SK-N-SH (cell line): ENCODE measurements around the gene FHL5. TPM values are rescaled to one million over a fixed set of nuclear protein-coding genes. Genes with fewer than 3 reads are reported as not detected.
A peak's percentile ranks its signal among the peaks of the same experiment; 100 is the strongest.

Experiments used
- CTCF ChIA-PET: fragments of 300-600, 350-600 bp; formaldehyde crosslinking; extraction: SDS; loops from one replicate; lab custom pipeline; 2021; lab: Yijun Ruan, JAX
- POLR2A ChIA-PET: fragments of 350-600 bp; sonication (Branson Sonifier 250); formaldehyde crosslinking; extraction: SDS; loops from one replicate; lab custom pipeline; 2020; ENCODE audit warnings: antibody characterized with exemption, inconsistent platforms; lab: Yijun Ruan, JAX
- DNase-seq: peaks from one replicate; pipeline ENCODE4 v3.0.0; 2012
- H2AFZ ChIP-seq: fragments of 200-600 bp; sonication (generic); 2 replicates; pipeline ENCODE4 v1.8.1; 2016; ENCODE audit warnings: antibody characterized with exemption, mild to moderate bottlenecking, low read depth
- H3F3A ChIP-seq: fragments of 200-600 bp; sonication (generic); replicated peaks from 2 replicates; pipeline ENCODE3; 2016; ENCODE audit warnings: antibody characterized with exemption, mild to moderate bottlenecking; ENCODE audit not compliant: insufficient read depth
- H3K27ac ChIP-seq, 2 experiments: fragments of 200-500 bp in 1 of 2; fragments of 200-600 bp in 1 of 2; sonication (Bioruptor generic) in 1 of 2; sonication (generic), shearing (Covaris generic) in 1 of 2; 2 replicates each; pipeline versions ENCODE4 v1.5.1 to v1.6.1; 2014 to 2016; ENCODE audit warnings: low read depth in 2 of 2, inconsistent platforms in 1 of 2, low read length in 1 of 2, mild to moderate bottlenecking in 1 of 2, mixed read lengths in 1 of 2
- H3K27me3 ChIP-seq: fragments of 200-600 bp; sonication (generic), shearing (Covaris generic); 2 replicates; pipeline ENCODE4 v1.6.1; 2016; ENCODE audit warnings: mixed run types; ENCODE audit not compliant: insufficient read depth
- H3K36me3 ChIP-seq, 2 experiments: fragments of 200-500 bp in 1 of 2; fragments of 200-600 bp in 1 of 2; sonication (Bioruptor generic) in 1 of 2; sonication (generic) in 1 of 2; replicated peaks in 1 of 2; 2 replicates each; pipeline versions ENCODE3 to v1.5.1; 2014 to 2016; ENCODE audit warnings: low read length in 1 of 2, mild to moderate bottlenecking in 1 of 2; ENCODE audit not compliant: insufficient read depth in 2 of 2, control insufficient read depth in 1 of 2
- H3K4me1 ChIP-seq, 2 experiments: fragments of 200-500 bp in 1 of 2; fragments of 200-600 bp in 1 of 2; sonication (Bioruptor generic) in 1 of 2; sonication (generic), shearing (Covaris generic) in 1 of 2; 2 replicates each; pipeline versions ENCODE4 v1.5.1 to v1.6.1; 2014 to 2016; ENCODE audit warnings: low read depth in 1 of 2, low read length in 1 of 2, mixed run types in 1 of 2; ENCODE audit not compliant: insufficient read depth in 2 of 2, control insufficient read depth in 1 of 2
- H3K4me2 ChIP-seq: fragments of 200-600 bp; sonication (generic), shearing (Covaris generic); 2 replicates; pipeline ENCODE4 v1.6.1; 2017; ENCODE audit warnings: mixed run types
- H3K4me3 ChIP-seq, 2 experiments: fragments of 200-500 bp in 1 of 2; fragments of 200-600 bp in 1 of 2; sonication (Bioruptor generic) in 1 of 2; sonication (generic), shearing (Covaris generic) in 1 of 2; 2 replicates each; pipeline versions ENCODE4 v1.5.1 to v1.8.1; 2014 to 2016; ENCODE audit warnings: low read depth in 2 of 2, inconsistent platforms in 1 of 2, low read length in 1 of 2, mild to moderate bottlenecking in 1 of 2, mixed read lengths in 1 of 2, moderate library complexity in 1 of 2
- H3K79me2 ChIP-seq: fragments of 200-600 bp; sonication (generic); 2 replicates; pipeline ENCODE4 v1.8.1; 2017; ENCODE audit warnings: mild to moderate bottlenecking; ENCODE audit not compliant: insufficient read depth
- H3K9ac ChIP-seq: fragments of 200-600 bp; sonication (generic); 2 replicates; pipeline ENCODE4 v1.6.1; 2017; ENCODE audit warnings: mixed run types
- H3K9me2 ChIP-seq: fragments of 200-600 bp; sonication (generic); 2 replicates; pipeline ENCODE4 v1.6.1; 2017; ENCODE audit warnings: mixed run types
- H3K9me3 ChIP-seq: fragments of 200-600 bp; sonication (generic); 2 replicates; pipeline ENCODE4 v1.6.1; 2017; ENCODE audit warnings: mixed run types, mild to moderate bottlenecking, moderate library complexity
- H4K20me1 ChIP-seq: fragments of 200-600 bp; sonication (generic); 2 replicates; pipeline ENCODE4 v1.6.1; 2017; ENCODE audit warnings: mild to moderate bottlenecking, mixed run types; ENCODE audit not compliant: insufficient read depth
- CTCF ChIP-seq: fragments of 200-600 bp; sonication (generic); IDR thresholded peaks from 2 replicates; pipeline ENCODE4 v1.6.1; 2017; ENCODE audit warnings: antibody characterized with exemption, mild to moderate bottlenecking, moderate library complexity
- EP300 ChIP-seq, 2 experiments: IDR thresholded peaks; 2 replicates each; pipeline versions ENCODE4 v1.4.0 to v1.6.1; 2012; ENCODE audit warnings: borderline replicate concordance in 1 of 2, low read depth in 1 of 2, low read length in 1 of 2
- EZH2phosphoT487 ChIP-seq: fragments of 200-600 bp; sonication (generic); IDR thresholded peaks from 2 replicates; pipeline ENCODE4 v1.6.1; 2017; ENCODE audit warnings: low read depth, mixed run types, mild to moderate bottlenecking, antibody characterized with exemption, moderate library complexity, borderline replicate concordance
- FOSL2 ChIP-seq: IDR thresholded peaks from 2 replicates; pipeline ENCODE4 v1.4.0; 2012; ENCODE audit warnings: low read depth, mild to moderate bottlenecking, moderate library complexity, borderline replicate concordance
- FOXM1 ChIP-seq: IDR thresholded peaks from 2 replicates; pipeline ENCODE4 v1.4.0; 2012; ENCODE audit warnings: low read depth, mild to moderate bottlenecking
- GATA2 ChIP-seq: sonication (generic); formaldehyde crosslinking; IDR thresholded peaks from 2 replicates; pipeline ENCODE4 v1.5.0; 2020; ENCODE audit warnings: mild to moderate bottlenecking, missing genetic modification reagents
- JUND ChIP-seq: IDR thresholded peaks from 2 replicates; pipeline ENCODE4 v1.4.0; 2012
- MAX ChIP-seq: IDR thresholded peaks from 2 replicates; pipeline ENCODE4 v1.4.0; 2012; ENCODE audit warnings: low read depth
- RAD21 ChIP-seq: IDR thresholded peaks from 2 replicates; pipeline ENCODE4 v1.6.1; 2012; ENCODE audit warnings: mild to moderate bottlenecking, low read length
- RCOR1 ChIP-seq: fragments of 150-350 bp; IDR thresholded peaks from 2 replicates; pipeline ENCODE4 v1.6.1; 2017; ENCODE audit warnings: antibody characterized with exemption, low read length
- SMC3 ChIP-seq: IDR thresholded peaks from 2 replicates; pipeline ENCODE4 v1.6.1; 2012; ENCODE audit warnings: low read depth, low read length, improper control_type of control experiment
- TAF1 ChIP-seq: IDR thresholded peaks from 2 replicates; pipeline ENCODE4 v1.6.1; 2012; ENCODE audit warnings: low read depth, mild to moderate bottlenecking, low read length, moderate library complexity, borderline replicate concordance
- TEAD4 ChIP-seq: IDR thresholded peaks from 2 replicates; pipeline ENCODE4 v1.4.0; 2012; ENCODE audit warnings: mild to moderate bottlenecking, borderline replicate concordance; ENCODE audit not compliant: insufficient read depth
- ZBTB33 ChIP-seq: IDR thresholded peaks from 2 replicates; pipeline ENCODE4 v1.4.0; 2012; ENCODE audit warnings: low read depth, borderline replicate concordance
- WGBS: methylation state at CpG from one replicate; pipeline ENCODE4 v1.1.6; 2017; ENCODE audit warnings: low lambda C conversion rate; 5-methylcytosine and 5-hydroxymethylcytosine counted together
- polyA plus RNA-seq, 3 experiments: library from polyadenylated mRNA; depleted of rRNA; stranded (reverse); fragments of >200 nt; gene quantifications; 2 replicates each; pipeline ENCODE4 v1.2.3, GENCODE V29; 2012
- TF ChIP-seq, protein P1 (sequence below): IDR thresholded peaks from 2 replicates; pipeline ENCODE4; 2012
- TF ChIP-seq, protein P2 (sequence below): IDR thresholded peaks from 2 replicates; pipeline ENCODE4 v1.4.0; 2012; ENCODE audit warnings: low read depth, borderline replicate concordance

The FHL5 gene
- polyA plus RNA-seq, 1 of the 3 experiments (the other 2 are of a cell fraction), result not detected

DNA sequence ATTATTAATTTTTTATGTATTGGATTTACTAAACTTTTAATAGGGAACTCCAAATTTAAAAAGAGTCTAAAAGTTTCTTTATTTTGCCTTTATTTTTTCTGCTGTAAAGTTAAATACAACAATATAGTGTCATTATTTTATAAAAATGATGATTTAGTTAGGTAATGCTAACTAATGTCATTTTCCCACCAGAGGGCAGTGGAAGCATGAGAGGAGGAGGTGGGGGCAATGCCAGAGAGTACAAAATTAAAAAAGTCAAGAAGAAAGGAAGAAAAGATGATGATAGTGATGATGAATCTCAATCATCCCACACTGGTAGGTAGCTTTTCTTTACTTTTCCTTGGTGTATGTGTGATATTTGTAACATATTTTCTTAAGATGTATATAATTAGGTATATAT, 20.2 kb upstream of the FHL5 start:
- H3K9me2 ChIP-seq, result no peaks in the 10 kb centered on the region
- H3F3A ChIP-seq, result peaks cover 5% of the 10 kb centered on the region
- CTCF ChIA-PET, result interaction anchor here (1.3 kb wide), 1 partner anchor 15 kb away, joined by 4 read pairs; no protein-coding TSS in a partner anchor
- no peaks in the 10 kb centered on the region for H3K9me3 ChIP-seq
- POLR2A ChIA-PET, result no interaction called here
- H3K79me2 ChIP-seq, result no peaks in the 10 kb centered on the region
- H3K9ac ChIP-seq, result no peak overlapping the region
- peaks cover 73 to 80% of the 10 kb centered on the region in 2 experiments for H3K36me3 ChIP-seq
- no peak overlapping the region for H3K4me2 ChIP-seq
- no peak for DNase-seq
- TF ChIP-seq SMC3 (0 out of 2 replicates have a peak, but pooled peaks have one; percentile 14), JUND (no peak), RCOR1 (no peak), EZH2phosphoT487 (no peak), CTCF (peak; percentile 54), TEAD4 (no peak), RAD21 (peak; percentile 36), TAF1 (no peak)
- TF ChIP-seq, protein P1, sequence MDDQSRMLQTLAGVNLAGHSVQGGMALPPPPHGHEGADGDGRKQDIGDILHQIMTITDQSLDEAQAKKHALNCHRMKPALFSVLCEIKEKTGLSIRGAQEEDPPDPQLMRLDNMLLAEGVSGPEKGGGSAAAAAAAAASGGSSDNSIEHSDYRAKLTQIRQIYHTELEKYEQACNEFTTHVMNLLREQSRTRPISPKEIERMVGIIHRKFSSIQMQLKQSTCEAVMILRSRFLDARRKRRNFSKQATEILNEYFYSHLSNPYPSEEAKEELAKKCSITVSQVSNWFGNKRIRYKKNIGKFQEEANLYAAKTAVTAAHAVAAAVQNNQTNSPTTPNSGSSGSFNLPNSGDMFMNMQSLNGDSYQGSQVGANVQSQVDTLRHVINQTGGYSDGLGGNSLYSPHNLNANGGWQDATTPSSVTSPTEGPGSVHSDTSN, result no peak
- TF ChIP-seq, protein P2, sequence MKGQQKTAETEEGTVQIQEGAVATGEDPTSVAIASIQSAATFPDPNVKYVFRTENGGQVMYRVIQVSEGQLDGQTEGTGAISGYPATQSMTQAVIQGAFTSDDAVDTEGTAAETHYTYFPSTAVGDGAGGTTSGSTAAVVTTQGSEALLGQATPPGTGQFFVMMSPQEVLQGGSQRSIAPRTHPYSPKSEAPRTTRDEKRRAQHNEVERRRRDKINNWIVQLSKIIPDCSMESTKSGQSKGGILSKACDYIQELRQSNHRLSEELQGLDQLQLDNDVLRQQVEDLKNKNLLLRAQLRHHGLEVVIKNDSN, result no peak
- H4K20me1 ChIP-seq, result no peaks in the 10 kb centered on the region
- no peaks in the 10 kb centered on the region for H3K27me3 ChIP-seq
- H3K27ac ChIP-seq, result no peak overlapping the region
- no peaks in the 10 kb centered on the region; a peak in 1 of 4 replicates for H3K4me1 ChIP-seq
- H2AFZ ChIP-seq, result no peak overlapping the region
- H3K4me3 ChIP-seq, result no peak overlapping the region

DNA sequence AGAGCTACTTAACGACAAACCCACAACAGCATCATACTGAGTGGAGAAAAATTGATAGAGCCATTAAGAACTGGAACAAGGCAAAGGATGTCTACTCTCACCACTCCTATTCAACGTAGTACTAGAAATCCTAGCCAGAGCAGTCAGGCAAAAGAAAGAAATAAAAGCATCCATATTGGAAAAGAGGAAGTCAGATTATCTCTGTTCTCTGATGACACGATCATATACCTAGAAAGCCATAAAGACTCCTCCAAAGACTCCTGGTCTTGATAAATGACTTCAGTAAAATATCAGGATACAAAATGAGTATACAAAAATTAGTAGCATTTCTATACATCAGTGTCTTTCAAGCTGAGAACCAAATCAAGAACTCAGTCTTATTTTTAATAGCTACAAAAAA, 17.0 kb upstream of the FHL5 start:
- 99% methylated on average over 3 of the region's 3 CpGs for WGBS

More for the DNA sequence above, 17.0 kb upstream of the FHL5 start:
- Histone ChIP-seq H3F3A (no peaks in the 10 kb centered on the region), H2AFZ (no peak overlapping the region), H3K9me3 (no peaks in the 10 kb centered on the region), H3K4me2 (no peak overlapping the region), H3K36me3 (peaks cover 69 to 76% of the 10 kb centered on the region in 2 experiments)
- CTCF ChIA-PET, result interaction anchor here (2.0 kb wide), 1 partner anchor 11 kb away, joined by 5 read pairs; no protein-coding TSS in a partner anchor
- TF ChIP-seq TAF1 (no peak), MAX (no peak), ZBTB33 (no peak), FOSL2 (no peak), EP300 (IDR thresholded peaks at IDR 0.05; ENCODE audit: borderline replicate concordance in 1 of 2, low read depth in 1 of 2, low read length in 1 of 2) (no peak), FOXM1 (no peak), GATA2 (no peak)
- TF ChIP-seq, all 33 proteins: peak for 0
- POLR2A ChIA-PET, result no interaction called here
- Histone ChIP-seq H3K9ac (no peak overlapping the region), H3K79me2 (no peaks in the 10 kb centered on the region), H3K27me3 (no peaks in the 10 kb centered on the region), H3K27ac (no peak overlapping the region), H4K20me1 (no peaks in the 10 kb centered on the region), H3K4me3 (no peak overlapping the region), H3K4me1 (no peaks in the 10 kb centered on the region), H3K9me2 (no peaks in the 10 kb centered on the region)
- DNase-seq, result no peak
